ENCODE measurements around the gene KAT6B. TPM values are rescaled to one million over a fixed set of nuclear protein-coding genes. Genes with fewer than 3 reads are reported as not detected.

The KAT6B gene
- total and polyA plus RNA-seq, 10 of the 15 experiments (the other 5 are each of a cell fraction or from before 2014, with no cell fraction given) = 2.7 to 22.6 (median 15.7) TPM

DNA sequence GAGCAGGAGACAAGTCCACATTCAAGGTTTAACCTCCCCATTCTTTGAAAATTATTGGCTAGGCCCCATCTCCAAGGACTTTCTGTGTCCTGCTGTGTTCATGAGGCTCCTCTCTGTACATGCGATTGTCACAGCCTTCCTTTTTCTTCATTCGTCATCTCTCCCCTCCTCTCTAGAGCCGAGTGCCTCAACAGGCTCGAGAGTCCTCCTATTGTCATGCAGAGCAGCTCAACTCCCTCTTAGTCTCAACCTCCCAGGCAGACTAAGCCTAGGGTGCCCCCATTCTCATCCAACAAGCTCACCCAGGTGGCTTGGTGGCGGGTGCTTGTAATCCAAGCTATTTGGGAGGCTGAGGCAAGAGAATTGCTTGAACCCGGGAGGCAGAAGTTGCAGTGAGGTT is 249.9 kb downstream of the KAT6B start (continued):
- TF ChIP-seq SREBF2 (IDR thresholded peaks at IDR 0.05; ENCODE audit: low read length) (no peak), ZNF207 (IDR thresholded peaks at IDR 0.05; ENCODE audit: borderline replicate concordance) (no peak), RFX5 (IDR thresholded peaks at IDR 0.05; ENCODE audit: low read depth, low read length) (no peak), PAX5 (IDR thresholded peaks at IDR 0.05; ENCODE audit: borderline replicate concordance, low read depth, low read length) (no peak), RAD21 (IDR thresholded peaks at IDR 0.05; ENCODE audit: insufficient read depth, low read depth, low read length) (no peak), STAT1 (conservative IDR thresholded peaks at IDR 0.05) (no peak)
- TF ChIP-seq, protein P1, sequence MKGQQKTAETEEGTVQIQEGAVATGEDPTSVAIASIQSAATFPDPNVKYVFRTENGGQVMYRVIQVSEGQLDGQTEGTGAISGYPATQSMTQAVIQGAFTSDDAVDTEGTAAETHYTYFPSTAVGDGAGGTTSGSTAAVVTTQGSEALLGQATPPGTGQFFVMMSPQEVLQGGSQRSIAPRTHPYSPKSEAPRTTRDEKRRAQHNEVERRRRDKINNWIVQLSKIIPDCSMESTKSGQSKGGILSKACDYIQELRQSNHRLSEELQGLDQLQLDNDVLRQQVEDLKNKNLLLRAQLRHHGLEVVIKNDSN (IDR thresholded peaks at IDR 0.05; ENCODE audit: borderline replicate concordance, extremely low read length, insufficient read depth, low read depth, low read length) = no peak
- TF ChIP-seq, protein P2, sequence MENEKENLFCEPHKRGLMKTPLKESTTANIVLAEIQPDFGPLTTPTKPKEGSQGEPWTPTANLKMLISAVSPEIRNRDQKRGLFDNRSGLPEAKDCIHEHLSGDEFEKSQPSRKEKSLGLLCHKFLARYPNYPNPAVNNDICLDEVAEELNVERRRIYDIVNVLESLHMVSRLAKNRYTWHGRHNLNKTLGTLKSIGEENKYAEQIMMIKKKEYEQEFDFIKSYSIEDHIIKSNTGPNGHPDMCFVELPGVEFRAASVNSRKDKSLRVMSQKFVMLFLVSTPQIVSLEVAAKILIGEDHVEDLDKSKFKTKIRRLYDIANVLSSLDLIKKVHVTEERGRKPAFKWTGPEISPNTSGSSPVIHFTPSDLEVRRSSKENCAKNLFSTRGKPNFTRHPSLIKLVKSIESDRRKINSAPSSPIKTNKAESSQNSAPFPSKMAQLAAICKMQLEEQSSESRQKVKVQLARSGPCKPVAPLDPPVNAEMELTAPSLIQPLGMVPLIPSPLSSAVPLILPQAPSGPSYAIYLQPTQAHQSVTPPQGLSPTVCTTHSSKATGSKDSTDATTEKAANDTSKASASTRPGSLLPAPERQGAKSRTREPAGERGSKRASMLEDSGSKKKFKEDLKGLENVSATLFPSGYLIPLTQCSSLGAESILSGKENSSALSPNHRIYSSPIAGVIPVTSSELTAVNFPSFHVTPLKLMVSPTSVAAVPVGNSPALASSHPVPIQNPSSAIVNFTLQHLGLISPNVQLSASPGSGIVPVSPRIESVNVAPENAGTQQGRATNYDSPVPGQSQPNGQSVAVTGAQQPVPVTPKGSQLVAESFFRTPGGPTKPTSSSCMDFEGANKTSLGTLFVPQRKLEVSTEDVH (IDR thresholded peaks at IDR 0.05; ENCODE audit: low read depth, partially characterized antibody) = no peak

DNA sequence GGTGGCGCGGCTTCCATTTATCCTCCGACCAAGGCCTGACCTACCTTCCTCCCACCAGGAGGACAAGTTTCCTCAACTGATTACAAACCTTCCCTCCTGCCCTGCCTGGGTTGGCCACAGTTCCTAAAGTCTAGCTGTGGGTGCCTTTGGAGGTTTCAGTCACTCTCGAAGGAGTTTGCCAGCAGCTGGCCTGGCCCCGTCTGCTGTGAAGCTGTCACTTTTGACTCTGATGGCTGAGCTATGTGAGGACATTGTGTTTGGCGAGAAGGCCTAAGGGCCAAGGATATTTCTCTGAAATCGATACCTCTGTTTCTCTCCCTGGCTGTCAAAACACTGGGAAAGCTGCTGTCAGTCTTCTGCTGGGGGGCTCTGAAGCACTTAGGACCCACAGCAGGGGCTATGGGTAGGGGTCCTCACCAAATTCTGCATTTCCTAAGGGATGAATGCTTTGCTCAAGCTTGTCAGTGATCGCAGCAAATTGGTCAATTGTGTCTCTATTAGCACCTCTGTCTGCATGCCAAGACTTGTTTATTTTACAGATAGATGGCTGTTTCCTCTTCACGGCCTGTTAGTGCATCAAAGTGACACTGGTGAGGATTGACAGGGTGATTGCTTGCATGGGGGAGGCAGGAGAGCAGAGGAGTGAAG is 253.2 kb downstream of the KAT6B start:
- Histone ChIP-seq H3K79me2 (ENCODE audit: control insufficient read depth, insufficient read depth, low read length) (no peaks in the 10 kb centered on the region), H3K4me3 (no peak overlapping the region), H3K27me3 (replicated peaks in 1 of 2; ENCODE audit: control insufficient read depth in 2 of 2, insufficient read depth in 2 of 2, low read length in 1 of 2) (no peaks in the 10 kb centered on the region; a peak in 1 of 4 replicates), H3K27ac (ENCODE audit: control insufficient read depth, insufficient read depth) (no peak overlapping the region), H4K20me1 (ENCODE audit: control insufficient read depth, insufficient read depth) (no peaks in the 10 kb centered on the region), H3K4me2 (ENCODE audit: control insufficient read depth, insufficient read depth) (no peak overlapping the region), H2AFZ (ENCODE audit: control insufficient read depth, low read depth, low read length) (no peak overlapping the region), H3K36me3 (ENCODE audit: control insufficient read depth in 2 of 2, insufficient read depth in 2 of 2, low read length in 1 of 2) (no peaks in the 10 kb centered on the region), H3K4me1 (ENCODE audit: control insufficient read depth, insufficient read depth, low read length) (no peaks in the 10 kb centered on the region), H3K9ac (ENCODE audit: control insufficient read depth, insufficient read depth, low read length) (no peak overlapping the region), H3K9me3 (replicated peaks; ENCODE audit: control insufficient read depth, insufficient read depth, low read length) (no peaks in the 10 kb centered on the region)
- FAIRE-seq (no peak), ATAC-seq (no peak), DNase-seq (ENCODE audit: low read depth, low spot score) (no peak)
- ChIA-PET SMC1A (ENCODE audit: uncharacterized antibody, unreplicated experiment) (interaction anchor here (0.9 kb wide), 1 partner anchor 773 kb away, joined by 3 read pairs; no protein-coding TSS in a partner anchor), RAD21 (ENCODE audit: unreplicated experiment) (no interaction called here), CTCF (interaction anchor here (0.7 kb wide), 1 partner anchor 19 kb away, joined by 3 read pairs; a partner anchor contains a TSS), POLR2A (no interaction called here)
- TF ChIP-seq NBN (IDR thresholded peaks at IDR 0.05) (no peak), ZZZ3 (IDR thresholded peaks at IDR 0.05; ENCODE audit: control insufficient read depth, insufficient read length, low read depth) (no peak), RB1 (IDR thresholded peaks at IDR 0.05; ENCODE audit: borderline replicate concordance) (no peak), POLR2AphosphoS2 (IDR thresholded peaks at IDR 0.05; ENCODE audit: low read depth, low read length) (no peak), EZH2 (IDR thresholded peaks at IDR 0.05; ENCODE audit: borderline replicate concordance, control insufficient read depth, low read depth, low read length) (no peak), TAF1 (IDR thresholded peaks at IDR 0.05; ENCODE audit: borderline replicate concordance, low read depth, low read length) (no peak)
- TF ChIP-seq, protein P3, sequence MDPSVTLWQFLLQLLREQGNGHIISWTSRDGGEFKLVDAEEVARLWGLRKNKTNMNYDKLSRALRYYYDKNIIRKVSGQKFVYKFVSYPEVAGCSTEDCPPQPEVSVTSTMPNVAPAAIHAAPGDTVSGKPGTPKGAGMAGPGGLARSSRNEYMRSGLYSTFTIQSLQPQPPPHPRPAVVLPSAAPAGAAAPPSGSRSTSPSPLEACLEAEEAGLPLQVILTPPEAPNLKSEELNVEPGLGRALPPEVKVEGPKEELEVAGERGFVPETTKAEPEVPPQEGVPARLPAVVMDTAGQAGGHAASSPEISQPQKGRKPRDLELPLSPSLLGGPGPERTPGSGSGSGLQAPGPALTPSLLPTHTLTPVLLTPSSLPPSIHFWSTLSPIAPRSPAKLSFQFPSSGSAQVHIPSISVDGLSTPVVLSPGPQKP (IDR thresholded peaks at IDR 0.05; ENCODE audit: low read depth, low read length) = no peak
- TF ChIP-seq, protein P4, sequence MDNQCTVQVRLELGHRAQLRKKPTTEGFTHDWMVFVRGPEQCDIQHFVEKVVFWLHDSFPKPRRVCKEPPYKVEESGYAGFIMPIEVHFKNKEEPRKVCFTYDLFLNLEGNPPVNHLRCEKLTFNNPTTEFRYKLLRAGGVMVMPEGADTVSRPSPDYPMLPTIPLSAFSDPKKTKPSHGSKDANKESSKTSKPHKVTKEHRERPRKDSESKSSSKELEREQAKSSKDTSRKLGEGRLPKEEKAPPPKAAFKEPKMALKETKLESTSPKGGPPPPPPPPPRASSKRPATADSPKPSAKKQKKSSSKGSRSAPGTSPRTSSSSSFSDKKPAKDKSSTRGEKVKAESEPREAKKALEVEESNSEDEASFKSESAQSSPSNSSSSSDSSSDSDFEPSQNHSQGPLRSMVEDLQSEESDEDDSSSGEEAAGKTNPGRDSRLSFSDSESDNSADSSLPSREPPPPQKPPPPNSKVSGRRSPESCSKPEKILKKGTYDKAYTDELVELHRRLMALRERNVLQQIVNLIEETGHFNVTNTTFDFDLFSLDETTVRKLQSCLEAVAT (IDR thresholded peaks at IDR 0.05) = no peak
- WGBS (ENCODE audit: insufficient coverage, insufficient replicate concordance, low lambda C conversion rate, missing lambda C conversion rate) = 79% methylated on average over 9 of the region's 9 CpGs
- no TSS peak for BruUV-seq (replicated peaks)
- in situ Hi-C loops (cut with MboI) (no loop called here), intact Hi-C loops (cut with micrococcal nuclease; ENCODE audit: unreplicated experiment) (no loop called here)
